IMR-90 (cell line): ENCODE measurements around the gene SAMD7. TPM values are rescaled to one million over a fixed set of nuclear protein-coding genes. Genes with fewer than 3 reads are reported as not detected.
A peak's percentile ranks its signal among the peaks of the same experiment; 100 is the strongest.

ENCODE experiments used
- ATAC-seq: fragments of 200-7000 bp; cut with Tn5 transposase; 2 replicates; pipeline ENCODE4 v1.9.1; 2020; ENCODE audit warnings: low read depth, mild to moderate bottlenecking, moderate library complexity
- BruUV-seq: library from RNA; stranded (reverse); fragments of 400-500 nt; replicated peaks from 2 replicates; lab custom pipeline; 2021; lab: Mats Ljungman, UMichigan
- CTCF ChIA-PET: fragments of 300-600 bp; formaldehyde crosslinking; extraction: SDS; loops from one replicate; lab custom pipeline; 2021; ENCODE audit warnings: antibody characterized with exemption; lab: Yijun Ruan, JAX
- POLR2A ChIA-PET: fragments of 300-600 bp; sonication (Branson Sonifier 250); formaldehyde crosslinking; loops from one replicate; lab custom pipeline; 2022; ENCODE audit warnings: antibody characterized with exemption; ENCODE audit not compliant: unreplicated experiment; lab: Charles Lee
- DNase-seq: peaks from one replicate; pipeline ENCODE4 v3.0.0; 2013
- H2AFZ ChIP-seq: replicated peaks from 2 replicates; pipeline ENCODE3; 2013; ENCODE audit warnings: low read length, mild to moderate bottlenecking; ENCODE audit not compliant: poor library complexity
- H2AK5ac ChIP-seq: 2 replicates; pipeline ENCODE4 v1.6.1; 2013; ENCODE audit warnings: low read depth, low read length, inconsistent platforms
- H2AK9ac ChIP-seq: replicated peaks from 2 replicates; pipeline ENCODE3; 2013; ENCODE audit warnings: mild to moderate bottlenecking, low read depth, low read length, moderate library complexity; ENCODE audit not compliant: poor library complexity
- H2BK120ac ChIP-seq: 2 replicates; pipeline ENCODE4 v1.6.1; 2013; ENCODE audit warnings: low read depth, low read length, inconsistent platforms
- H2BK15ac ChIP-seq: 3 replicates; pipeline ENCODE4 v1.6.1; 2013; ENCODE audit warnings: low read depth, low read length, inconsistent platforms
- H2BK20ac ChIP-seq: 2 replicates; pipeline ENCODE4 v1.6.1; 2013; ENCODE audit warnings: low read depth, mild to moderate bottlenecking, inconsistent platforms, low read length, moderate library complexity
- H2BK5ac ChIP-seq: 2 replicates; pipeline ENCODE4 v1.6.1; 2013; ENCODE audit warnings: mild to moderate bottlenecking, low read depth, low read length, inconsistent platforms; ENCODE audit not compliant: poor library complexity, severe bottlenecking
- H3K14ac ChIP-seq: replicated peaks from 2 replicates; pipeline ENCODE4 v1.6.1; 2013; ENCODE audit warnings: low read depth, low read length, inconsistent platforms
- H3K18ac ChIP-seq: 2 replicates; pipeline ENCODE4 v1.6.1; 2013; ENCODE audit warnings: low read depth, low read length, control low read depth
- H3K23ac ChIP-seq: 2 replicates; pipeline ENCODE4 v1.6.1; 2013; ENCODE audit warnings: low read depth, low read length, inconsistent platforms
- H3K27ac ChIP-seq: 2 replicates; pipeline ENCODE4 v1.5.1; 2013; ENCODE audit warnings: mild to moderate bottlenecking, control low read depth, low read length; ENCODE audit not compliant: insufficient read depth
- H3K27me3 ChIP-seq: 2 replicates; pipeline ENCODE4 v1.6.1; 2013; ENCODE audit warnings: low read length; ENCODE audit not compliant: control insufficient read depth, insufficient read depth
- H3K36me3 ChIP-seq: 2 replicates; pipeline ENCODE4 v1.6.1; 2013; ENCODE audit warnings: low read length, mixed read lengths; ENCODE audit not compliant: control insufficient read depth, insufficient read depth
- H3K4ac ChIP-seq: 2 replicates; pipeline ENCODE4 v1.6.1; 2013; ENCODE audit warnings: low read depth, low read length, inconsistent platforms
- H3K4me1 ChIP-seq: 2 replicates; pipeline ENCODE4 v1.6.1; 2013; ENCODE audit warnings: low read length, mixed read lengths; ENCODE audit not compliant: control insufficient read depth, insufficient read depth
- H3K4me2 ChIP-seq: 2 replicates; pipeline ENCODE4 v1.6.1; 2013; ENCODE audit warnings: low read depth, mild to moderate bottlenecking, control low read depth, low read length, moderate library complexity
- H3K4me3 ChIP-seq: 2 replicates; pipeline ENCODE4 v1.5.1; 2013; ENCODE audit warnings: low read depth, mild to moderate bottlenecking, control low read depth, low read length, moderate library complexity; ENCODE audit not compliant: insufficient read depth
- H3K56ac ChIP-seq: 2 replicates; pipeline ENCODE4 v1.6.1; 2013; ENCODE audit warnings: low read length, inconsistent platforms; ENCODE audit not compliant: insufficient read depth; ENCODE audit errors: extremely low read depth
- H3K79me1 ChIP-seq, 2 experiments: 2 replicates each; pipeline ENCODE4 v1.6.1; 2013; ENCODE audit warnings: low read length in 2 of 2, inconsistent platforms in 1 of 2, low read depth in 1 of 2
- H3K9ac ChIP-seq: 2 replicates; pipeline ENCODE4 v1.6.1; 2013; ENCODE audit warnings: low read depth, low read length, control low read depth
- H3K9me1 ChIP-seq: 2 replicates; pipeline ENCODE4 v1.6.1; 2013; ENCODE audit warnings: low read length, inconsistent platforms; ENCODE audit not compliant: insufficient read depth
- H3K9me3 ChIP-seq: 2 replicates; pipeline ENCODE4 v1.6.1; 2013; ENCODE audit warnings: low read length; ENCODE audit not compliant: control insufficient read depth, insufficient read depth
- H4K20me1 ChIP-seq: 2 replicates; pipeline ENCODE4 v1.6.1; 2013; ENCODE audit warnings: low read length, inconsistent platforms; ENCODE audit not compliant: insufficient read depth
- H4K5ac ChIP-seq: 2 replicates; pipeline ENCODE4 v1.6.1; 2013; ENCODE audit warnings: mild to moderate bottlenecking, low read depth, low read length, control low read depth
- H4K8ac ChIP-seq, 2 experiments: 2 replicates each; pipeline ENCODE4 v1.6.1; 2013; ENCODE audit warnings: low read depth in 2 of 2, low read length in 2 of 2, control low read depth in 1 of 2, inconsistent platforms in 1 of 2
- H4K91ac ChIP-seq: 2 replicates; pipeline ENCODE4 v1.6.1; 2013; ENCODE audit warnings: low read depth, low read length, inconsistent platforms; ENCODE audit not compliant: insufficient read depth
- BHLHE40 ChIP-seq: fragments of 150-350 bp; IDR thresholded peaks from 2 replicates; pipeline ENCODE4 v1.6.1; 2016; ENCODE audit warnings: mild to moderate bottlenecking, low read depth, low read length
- CEBPB ChIP-seq: IDR thresholded peaks from 2 replicates; pipeline ENCODE4 v1.6.1; 2012; ENCODE audit warnings: low read depth, low read length, improper control_type of control experiment
- CHD1 ChIP-seq: IDR thresholded peaks from 2 replicates; pipeline ENCODE4 v1.6.1; 2012; ENCODE audit warnings: low read depth, low read length, improper control_type of control experiment
- ELK1 ChIP-seq: fragments of 150-350 bp; IDR thresholded peaks from 2 replicates; pipeline ENCODE4 v1.6.1; 2016; ENCODE audit warnings: low read depth, mild to moderate bottlenecking, low read length, moderate library complexity, borderline replicate concordance
- FOS ChIP-seq: fragments of 150-350 bp; IDR thresholded peaks from 2 replicates; pipeline ENCODE4 v1.6.1; 2016; ENCODE audit warnings: low read depth, low read length
- MAFK ChIP-seq: IDR thresholded peaks from 2 replicates; pipeline ENCODE4 v1.6.1; 2012; ENCODE audit warnings: low read depth, low read length, improper control_type of control experiment
- MXI1 ChIP-seq: IDR thresholded peaks from 2 replicates; pipeline ENCODE4 v1.6.1; 2012; ENCODE audit warnings: low read depth, mild to moderate bottlenecking, low read length, moderate library complexity, borderline replicate concordance
- NFE2L2 ChIP-seq: fragments of 150-350 bp; IDR thresholded peaks from 2 replicates; pipeline ENCODE4 v1.6.1; 2016; ENCODE audit warnings: low read depth, mild to moderate bottlenecking, low read length
- RAD21 ChIP-seq: IDR thresholded peaks from 2 replicates; pipeline ENCODE4 v1.6.1; 2012; ENCODE audit warnings: low read length, improper control_type of control experiment
- RFX5 ChIP-seq: IDR thresholded peaks from 2 replicates; pipeline ENCODE4 v1.8.0; 2012; ENCODE audit warnings: low read depth, mild to moderate bottlenecking, low read length, moderate library complexity
- SMC3 ChIP-seq: fragments of 150-350 bp; IDR thresholded peaks from 2 replicates; pipeline ENCODE4 v1.6.1; 2016; ENCODE audit warnings: low read depth, mild to moderate bottlenecking, antibody characterized with exemption, low read length, moderate library complexity
- WGBS, 2 experiments: methylation state at CpG; one replicate each; pipeline versions ENCODE4 v1.1.5 to v1.1.7; 2013; ENCODE audit warnings: missing lambda C conversion rate in 2 of 2; ENCODE audit not compliant: insufficient read length in 1 of 2; ENCODE audit errors: extremely low coverage in 2 of 2; 5-methylcytosine and 5-hydroxymethylcytosine counted together
- dilution Hi-C: fragments of 300-500 bp; cut with HindIII; formaldehyde crosslinking; loops from one replicate; pipeline ENCODE4 v1.14.3; 2018; ENCODE audit warnings: low sequenced_read_pairs; ENCODE audit not compliant: unreplicated experiment
- in situ Hi-C: fragments of 300-500 bp; cut with MboI; formaldehyde crosslinking; loops from 3 replicates; pipeline ENCODE4 v1.14.3; 2019; ENCODE audit warnings: low sequenced_read_pairs, inconsistent platforms, mixed read lengths
- intact Hi-C: fragments of 100-400 bp; cut with micrococcal nuclease; formaldehyde crosslinking; loops from 2 replicates; pipeline ENCODE4 v1.10.0; 2022
- polyA plus RNA-seq, 3 experiments: library from polyadenylated mRNA; depleted of rRNA; stranded (reverse); fragments of >200 nt; gene quantifications; 2 replicates each; pipeline ENCODE4 v1.2.3, GENCODE V29; 2012; ENCODE audit warnings: low replicate concordance in 1 of 3
- total RNA-seq: library from RNA; depleted of rRNA; stranded (reverse); fragments of >200 nt; gene quantifications from 2 replicates; pipeline ENCODE4 v1.2.3, GENCODE V29; 2012
- TF ChIP-seq, protein P1 (sequence below): conservative IDR thresholded peaks from 2 replicates; pipeline ENCODE4 v1.5.1; 2012; ENCODE audit warnings: mild to moderate bottlenecking, low read depth, low read length, improper control_type of control experiment

Gene SAMD7
- total and polyA plus RNA-seq, 2 of the 4 experiments (the other 2 are of a cell fraction): not detected

- no peak overlapping the region for H4K8ac ChIP-seq
- H3K56ac ChIP-seq: no peak overlapping the region
- H2AFZ ChIP-seq: no peak overlapping the region
- in situ Hi-C loops: no loop called here
- H3K4me2 ChIP-seq: no peak overlapping the region
- H3K4ac ChIP-seq: no peak overlapping the region
- intact Hi-C loops: no loop called here
- no peak overlapping the region for H2BK120ac ChIP-seq
- H2BK5ac ChIP-seq: no peak overlapping the region
- CTCF ChIA-PET: interaction anchor here (0.5 kb wide), 1 partner anchor 23 kb away, joined by 3 read pairs; no protein-coding TSS in a partner anchor
- TF ChIP-seq NFE2L2 (no peak), MAFK (no peak), SMC3 (no peak), CHD1 (no peak), CEBPB (no peak), MXI1 (no peak), ELK1 (no peak), FOS (no peak), RAD21 (no peak), RFX5 (no peak), BHLHE40 (no peak)
- TF ChIP-seq, protein P1, sequence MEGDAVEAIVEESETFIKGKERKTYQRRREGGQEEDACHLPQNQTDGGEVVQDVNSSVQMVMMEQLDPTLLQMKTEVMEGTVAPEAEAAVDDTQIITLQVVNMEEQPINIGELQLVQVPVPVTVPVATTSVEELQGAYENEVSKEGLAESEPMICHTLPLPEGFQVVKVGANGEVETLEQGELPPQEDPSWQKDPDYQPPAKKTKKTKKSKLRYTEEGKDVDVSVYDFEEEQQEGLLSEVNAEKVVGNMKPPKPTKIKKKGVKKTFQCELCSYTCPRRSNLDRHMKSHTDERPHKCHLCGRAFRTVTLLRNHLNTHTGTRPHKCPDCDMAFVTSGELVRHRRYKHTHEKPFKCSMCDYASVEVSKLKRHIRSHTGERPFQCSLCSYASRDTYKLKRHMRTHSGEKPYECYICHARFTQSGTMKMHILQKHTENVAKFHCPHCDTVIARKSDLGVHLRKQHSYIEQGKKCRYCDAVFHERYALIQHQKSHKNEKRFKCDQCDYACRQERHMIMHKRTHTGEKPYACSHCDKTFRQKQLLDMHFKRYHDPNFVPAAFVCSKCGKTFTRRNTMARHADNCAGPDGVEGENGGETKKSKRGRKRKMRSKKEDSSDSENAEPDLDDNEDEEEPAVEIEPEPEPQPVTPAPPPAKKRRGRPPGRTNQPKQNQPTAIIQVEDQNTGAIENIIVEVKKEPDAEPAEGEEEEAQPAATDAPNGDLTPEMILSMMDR: no peak
- H3K27me3 ChIP-seq: no peaks in the 10 kb centered on the region; the same call in 1 of the 2 replicates
- DNase-seq (peak; percentile 22), ATAC-seq (peak; percentile 48; the same call in 1 of the 2 replicates)
- H2AK9ac ChIP-seq: no peak overlapping the region
- no peak overlapping the region for H3K4me3 ChIP-seq
- no peak overlapping the region for H4K5ac ChIP-seq
- H3K14ac ChIP-seq: no peak overlapping the region
- no peak overlapping the region for H3K23ac ChIP-seq
- H3K9ac ChIP-seq: no peak overlapping the region
- dilution Hi-C loops: no loop called here
- no TSS peak for BruUV-seq
- WGBS, 2 experiments: no CpG with 5 or more reads among the region's 2 CpGs
- no peaks in the 10 kb centered on the region for H3K79me1 ChIP-seq
- H3K36me3 ChIP-seq: no peaks in the 10 kb centered on the region
- no peaks in the 10 kb centered on the region for H3K9me3 ChIP-seq
- H4K20me1 ChIP-seq: no peaks in the 10 kb centered on the region
- H3K18ac ChIP-seq: no peak overlapping the region
- no peak overlapping the region for H3K27ac ChIP-seq
- POLR2A ChIA-PET: no interaction called here
- no peaks in the 10 kb centered on the region for H3K4me1 ChIP-seq
- no peak overlapping the region for H2BK15ac ChIP-seq
- no peak overlapping the region for H2BK20ac ChIP-seq
- no peak overlapping the region for H4K91ac ChIP-seq
- H2AK5ac ChIP-seq: no peak overlapping the region
- no peaks in the 10 kb centered on the region for H3K9me1 ChIP-seq
Measured at GRCh38 chr3:169914321-169914720, 2.9 kb downstream of the SAMD7 start.
